ENCODE measurements around the gene GADL1.

Gene GADL1

GRCh38 chr3:30894521-30895251, at the start of gene GADL1:
GADL1 (minus strand) TSS chr3:30894661; CDS start chr3:30894614, 47 bp downstream.
- DNase-seq (ENCODE audit: low read depth) = peak; percentile 13

GRCh38 chr3:30944124-30944523, 49.7 kb upstream of the GADL1 start:
- DNase-seq (ENCODE audit: low read depth) = no peak

- no peak for DNase-seq (ENCODE audit: low read depth)
These were observed 48.7 kb upstream of the GADL1 start for GRCh38 chr3:30943206-30943605.

- DNase-seq (ENCODE audit: low read depth) = no peak
These were observed 46.9 kb upstream of the GADL1 start for GRCh38 chr3:30941342-30941741.

GRCh38 chr3:30940740-30941139, 46.3 kb upstream of the GADL1 start:
- no peak for DNase-seq (ENCODE audit: low read depth)

- peak; percentile 60 for DNase-seq (ENCODE audit: low read depth)
These were observed 39.7 kb upstream of the GADL1 start for GRCh38 chr3:30934208-30934550.

- DNase-seq (ENCODE audit: low read depth) = no peak
These were observed 39.2 kb upstream of the GADL1 start for GRCh38 chr3:30933478-30934207.

- no peak for DNase-seq (ENCODE audit: low read depth)
These were observed 38.1 kb upstream of the GADL1 start for GRCh38 chr3:30932513-30933098.

GRCh38 chr3:30924763-30925162, 30.3 kb upstream of the GADL1 start:
- DNase-seq (ENCODE audit: low read depth) = peak; percentile 7

- no peak for DNase-seq (ENCODE audit: low read depth)
These were observed 25.1 kb upstream of the GADL1 start for GRCh38 chr3:30919564-30919963.

- no peak for DNase-seq (ENCODE audit: low read depth)
These were observed 24.3 kb upstream of the GADL1 start for GRCh38 chr3:30918761-30919160.

- DNase-seq (ENCODE audit: low read depth) = peak; percentile 32
These were observed 21.3 kb upstream of the GADL1 start for GRCh38 chr3:30915782-30916181.

GRCh38 chr3:30914696-30915095, 20.2 kb upstream of the GADL1 start:
- DNase-seq (ENCODE audit: low read depth) = no peak

GRCh38 chr3:30913176-30913575, 18.7 kb upstream of the GADL1 start:
- DNase-seq (ENCODE audit: low read depth) = no peak

GRCh38 chr3:30912301-30912700, 17.8 kb upstream of the GADL1 start:
- no peak for DNase-seq (ENCODE audit: low read depth)

GRCh38 chr3:30908456-30909037, 14.1 kb upstream of the GADL1 start:
- DNase-seq (ENCODE audit: low read depth) = no peak

- DNase-seq (ENCODE audit: low read depth) = peak; percentile 21
These were observed 10.5 kb upstream of the GADL1 start for GRCh38 chr3:30904996-30905395.

GRCh38 chr3:30895329-30895728, 868 bp upstream of the GADL1 start:
- no peak for DNase-seq (ENCODE audit: low read depth)

- DNase-seq (ENCODE audit: low read depth) = no peak
These were observed 659 bp downstream of the GADL1 start for GRCh38 chr3:30893678-30894325.

GRCh38 chr3:30890907-30891306, 3.6 kb downstream of the GADL1 start:
- DNase-seq (ENCODE audit: low read depth) = no peak

GRCh38 chr3:30886888-30887287, 7.6 kb downstream of the GADL1 start:
- peak; percentile 65 for DNase-seq (ENCODE audit: low read depth)

- no peak for DNase-seq (ENCODE audit: low read depth)
These were observed 15.6 kb downstream of the GADL1 start for GRCh38 chr3:30878862-30879261.
